ENCODE data around the gene PRPF19.

GRCh38 chr11:60919320-60919719 lies 12.9 kb upstream of the PRPF19 start:
- no peak for TF ChIP-seq CTCF (IDR thresholded peaks at IDR 0.05)
- TF ChIP-seq POLR2A (IDR thresholded peaks at IDR 0.05), result no peak
